ENCODE data around the gene DOCK2. TPM values are rescaled to one million over a fixed set of nuclear protein-coding genes. Genes with fewer than 3 reads are reported as not detected.

The DOCK2 gene
- total RNA-seq: 100 to 1,000 TPM; 318 to 320 TPM

- Mint-ChIP-seq H3K9me3 (ENCODE audit: insufficient read depth) (peaks cover 12% of the 10 kb centered on the region), H3K27ac (peak within 1 kb of the TSS; percentile 93), H3K27me3 (ENCODE audit: low read depth) (peaks cover 4% of the 10 kb centered on the region), H3K36me3 (ENCODE audit: low read depth) (peaks cover 48% of the 10 kb centered on the region), H3K4me1 (ENCODE audit: low read depth) (peaks cover 53% of the 10 kb centered on the region), H3K4me3 (peak within 1 kb of the TSS; percentile 83)
- CTCF ChIA-PET: interaction anchor here (0.8 to 1.4 kb wide), 6 partner anchors 9 to 56 kb away, joined by 3 to 7 read pairs (median 5); no protein-coding TSS in a partner anchor
- DNase-seq (peak; percentile 87), ATAC-seq (peak; percentile 83)
- POLR2A ChIA-PET: interaction anchor here (0.7 to 3.2 kb wide), 15 partner anchors 10 to 167 kb away, joined by 3 to 40 read pairs (median 5); partner anchors contain the start of gene SPDL1
Observed at GRCh38 chr5:169637085-169637548, at the start of gene DOCK2. TSS of gene DOCK2 (plus strand) at chr5:169637275. CDS start at chr5:169637327, 52 bp downstream.

GRCh38 chr5:169590602-169591001 is 46.5 kb upstream of the DOCK2 start:
- no peak for DNase-seq
- no peaks in the 10 kb centered on the region for H3K27me3 Mint-ChIP-seq (ENCODE audit: low read depth)
- no peak overlapping the region for H3K27ac Mint-ChIP-seq
- ChIA-PET POLR2A (no interaction called here), CTCF (no interaction called here)
- peaks cover 14% of the 10 kb centered on the region for H3K4me1 Mint-ChIP-seq (ENCODE audit: low read depth)
- ATAC-seq: no peak
- H3K9me3 Mint-ChIP-seq (ENCODE audit: insufficient read depth): no peaks in the 10 kb centered on the region
- H3K36me3 Mint-ChIP-seq (ENCODE audit: low read depth): peaks cover 59% of the 10 kb centered on the region
- no peak overlapping the region for H3K4me3 Mint-ChIP-seq

GRCh38 chr5:169591636-169592035 is 45.4 kb upstream of the DOCK2 start:
- Mint-ChIP-seq H3K4me3 (no peak overlapping the region), H3K27ac (no peak overlapping the region), H3K36me3 (ENCODE audit: low read depth) (peaks cover 62% of the 10 kb centered on the region), H3K4me1 (ENCODE audit: low read depth) (peaks cover 5% of the 10 kb centered on the region), H3K27me3 (ENCODE audit: low read depth) (no peaks in the 10 kb centered on the region), H3K9me3 (ENCODE audit: insufficient read depth) (no peaks in the 10 kb centered on the region)
- POLR2A ChIA-PET: interaction anchor here (0.9 kb wide), 1 partner anchor 8 kb away, joined by 5 read pairs; the partner anchor contains the start of gene SPDL1
- CTCF ChIA-PET: no interaction called here
- DNase-seq (no peak), ATAC-seq (no peak)

DNA sequence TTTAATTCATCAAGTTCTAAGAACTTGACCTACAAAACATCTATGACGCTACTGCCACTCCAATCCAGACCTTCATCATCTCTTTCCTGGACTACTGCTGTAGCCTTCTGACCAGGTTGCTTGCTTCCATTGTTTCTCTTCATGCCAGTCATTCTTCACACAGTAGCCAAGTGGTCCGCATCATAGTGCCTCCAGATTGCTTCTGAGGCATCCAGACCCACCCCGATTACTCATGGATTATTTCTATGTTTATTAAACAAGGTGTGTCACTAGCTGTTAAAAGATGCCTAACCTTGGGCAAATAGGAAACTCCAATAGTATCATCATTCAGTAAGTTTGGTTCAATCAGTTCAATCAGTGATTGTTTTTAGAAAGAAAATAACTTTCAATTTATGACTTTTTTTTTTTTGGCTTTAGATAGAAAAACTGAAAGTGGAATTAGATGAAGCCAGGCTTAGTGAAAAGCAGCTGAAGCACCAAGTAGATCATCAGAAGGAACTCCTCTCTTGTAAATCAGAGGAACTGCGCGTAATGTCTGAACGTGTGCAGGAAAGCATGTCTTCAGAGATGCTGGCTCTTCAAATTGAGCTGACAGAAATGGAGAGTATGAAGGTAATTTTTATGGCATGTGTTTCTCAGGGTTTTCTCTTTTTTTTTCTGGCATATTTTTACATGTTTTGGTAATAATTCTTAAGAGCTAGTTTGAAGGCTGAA is 44.0 kb upstream of the DOCK2 start:
- peaks cover 71% of the 10 kb centered on the region for H3K36me3 Mint-ChIP-seq (ENCODE audit: low read depth)
- DNase-seq: no peak
- no peak for ATAC-seq
- H3K9me3 Mint-ChIP-seq (ENCODE audit: insufficient read depth): no peaks in the 10 kb centered on the region
- ChIA-PET POLR2A (no interaction called here), CTCF (no interaction called here)
- no peak overlapping the region for H3K27ac Mint-ChIP-seq
- H3K4me3 Mint-ChIP-seq: no peak overlapping the region
- no peaks in the 10 kb centered on the region for H3K27me3 Mint-ChIP-seq (ENCODE audit: low read depth)
- H3K4me1 Mint-ChIP-seq (ENCODE audit: low read depth): no peaks in the 10 kb centered on the region

DNA sequence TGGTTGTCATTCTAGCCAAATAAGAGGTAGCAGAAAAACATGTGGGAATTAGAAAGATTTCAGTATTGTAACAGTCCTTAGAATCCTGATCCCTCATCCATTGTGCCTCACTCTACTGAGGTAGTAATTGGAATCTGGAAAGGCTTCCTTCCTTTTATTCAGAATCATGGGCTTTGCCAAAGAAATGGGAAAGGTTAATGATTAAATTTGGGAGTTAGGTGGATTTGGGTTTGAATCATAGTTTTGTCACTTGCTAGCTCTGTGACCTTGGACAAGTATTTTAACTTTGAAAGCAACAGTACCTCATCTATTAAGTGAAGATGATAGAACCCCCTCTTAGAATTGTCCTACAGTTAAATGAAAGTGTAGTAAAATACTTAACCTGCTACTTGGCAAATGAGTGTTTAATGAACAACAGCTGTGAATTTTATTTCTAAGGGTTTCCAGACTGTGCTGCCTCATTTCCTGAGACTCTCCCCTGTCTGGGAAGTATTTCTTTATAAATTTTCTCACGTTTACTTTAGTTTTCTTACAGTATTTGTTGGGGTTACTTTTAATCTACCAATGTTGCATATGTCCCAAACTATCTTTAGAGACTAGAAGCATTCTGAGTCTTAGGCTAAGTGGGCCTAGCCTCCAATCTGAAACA is 41.8 kb upstream of the DOCK2 start:
- H3K4me3 Mint-ChIP-seq: no peak overlapping the region
- POLR2A ChIA-PET: interaction anchor here (2.0 kb wide), 1 partner anchor 12 kb away, joined by 7 read pairs; the partner anchor contains the start of gene SPDL1
- no peak overlapping the region for H3K27ac Mint-ChIP-seq
- DNase-seq: no peak
- no peak for ATAC-seq
- no peaks in the 10 kb centered on the region for H3K27me3 Mint-ChIP-seq (ENCODE audit: low read depth)
- H3K36me3 Mint-ChIP-seq (ENCODE audit: low read depth): peaks cover 70% of the 10 kb centered on the region
- CTCF ChIA-PET: interaction anchor here (1.0 kb wide), 1 partner anchor 14 kb away, joined by 4 read pairs; no protein-coding TSS in a partner anchor
- H3K4me1 Mint-ChIP-seq (ENCODE audit: low read depth): no peaks in the 10 kb centered on the region
- no peaks in the 10 kb centered on the region for H3K9me3 Mint-ChIP-seq (ENCODE audit: insufficient read depth)

- no peaks in the 10 kb centered on the region for H3K9me3 Mint-ChIP-seq (ENCODE audit: insufficient read depth)
- H3K4me1 Mint-ChIP-seq (ENCODE audit: low read depth): no peaks in the 10 kb centered on the region
- ChIA-PET CTCF (no interaction called here), POLR2A (no interaction called here)
- ATAC-seq (no peak), DNase-seq (no peak)
- peaks cover 65% of the 10 kb centered on the region for H3K36me3 Mint-ChIP-seq (ENCODE audit: low read depth)
- no peaks in the 10 kb centered on the region for H3K27me3 Mint-ChIP-seq (ENCODE audit: low read depth)
- no peak overlapping the region for H3K4me3 Mint-ChIP-seq
- no peak overlapping the region for H3K27ac Mint-ChIP-seq
Observed at GRCh38 chr5:169599451-169599850, 37.6 kb upstream of the DOCK2 start.

DNA sequence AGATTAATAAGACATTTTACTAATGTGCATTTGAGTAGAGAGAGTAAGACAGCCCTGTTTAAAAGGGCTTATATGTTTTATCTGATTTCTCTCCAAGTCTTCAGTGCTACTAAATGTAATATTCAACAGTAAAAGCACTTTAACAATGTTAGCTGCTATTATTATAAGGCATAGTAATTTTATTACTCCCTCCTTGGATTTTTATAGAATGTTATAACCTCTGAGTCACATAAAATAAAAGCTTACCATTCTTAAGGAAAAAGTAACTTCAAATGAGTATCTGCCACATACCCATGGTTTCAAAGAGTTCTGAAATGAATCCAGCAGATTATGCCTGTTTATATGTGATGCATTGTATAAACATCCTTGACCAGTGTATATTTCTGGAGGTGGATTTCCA is 34.5 kb upstream of the DOCK2 start:
- Mint-ChIP-seq H3K4me3 (no peak overlapping the region), H3K36me3 (ENCODE audit: low read depth) (peaks cover 56% of the 10 kb centered on the region), H3K27ac (no peak overlapping the region), H3K27me3 (ENCODE audit: low read depth) (peaks cover 4% of the 10 kb centered on the region), H3K4me1 (ENCODE audit: low read depth) (no peaks in the 10 kb centered on the region), H3K9me3 (ENCODE audit: insufficient read depth) (no peaks in the 10 kb centered on the region)
- ATAC-seq (no peak), DNase-seq (no peak)
- POLR2A ChIA-PET: no interaction called here
- CTCF ChIA-PET: no interaction called here

DNA sequence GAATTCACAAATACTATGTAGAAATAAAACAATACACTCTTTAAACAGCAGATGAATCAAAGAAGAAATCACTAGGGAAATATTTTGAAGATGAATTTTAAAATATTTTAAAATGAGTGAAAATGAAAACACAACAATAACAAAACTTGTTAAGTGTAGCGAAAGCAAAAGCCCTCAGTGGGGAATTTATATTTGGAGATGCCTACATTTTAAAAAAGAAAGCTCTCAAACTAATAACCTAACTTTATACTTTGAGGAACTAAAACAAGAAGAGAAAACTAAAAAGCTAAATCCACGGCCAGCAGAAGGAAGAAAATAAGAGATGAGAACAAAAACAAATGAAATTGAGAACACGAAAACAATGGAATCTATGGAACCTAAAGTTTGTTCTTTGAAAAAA is 30.8 kb upstream of the DOCK2 start:
- Mint-ChIP-seq H3K27ac (no peak overlapping the region), H3K36me3 (ENCODE audit: low read depth) (peaks cover 29% of the 10 kb centered on the region), H3K27me3 (ENCODE audit: low read depth) (peaks cover 17% of the 10 kb centered on the region), H3K4me1 (ENCODE audit: low read depth) (no peaks in the 10 kb centered on the region), H3K9me3 (ENCODE audit: insufficient read depth) (peaks cover 4% of the 10 kb centered on the region), H3K4me3 (no peak overlapping the region)
- DNase-seq (no peak), ATAC-seq (no peak)
- ChIA-PET POLR2A (no interaction called here), CTCF (no interaction called here)

- peaks cover 4% of the 10 kb centered on the region for H3K9me3 Mint-ChIP-seq (ENCODE audit: insufficient read depth)
- ChIA-PET POLR2A (no interaction called here), CTCF (no interaction called here)
- H3K4me3 Mint-ChIP-seq: no peak overlapping the region
- H3K36me3 Mint-ChIP-seq (ENCODE audit: low read depth): peaks cover 19% of the 10 kb centered on the region
- no peaks in the 10 kb centered on the region for H3K4me1 Mint-ChIP-seq (ENCODE audit: low read depth)
- no peak overlapping the region for H3K27ac Mint-ChIP-seq
- DNase-seq (no peak), ATAC-seq (no peak)
- peaks cover 30% of the 10 kb centered on the region for H3K27me3 Mint-ChIP-seq (ENCODE audit: low read depth)
Observed at GRCh38 chr5:169607882-169608281, 29.2 kb upstream of the DOCK2 start.

- H3K9me3 Mint-ChIP-seq (ENCODE audit: insufficient read depth): peaks cover 4% of the 10 kb centered on the region
- ChIA-PET POLR2A (no interaction called here), CTCF (no interaction called here)
- no peak for ATAC-seq
- peaks cover 10% of the 10 kb centered on the region for H3K36me3 Mint-ChIP-seq (ENCODE audit: low read depth)
- H3K27me3 Mint-ChIP-seq (ENCODE audit: low read depth): peaks cover 39% of the 10 kb centered on the region
- H3K27ac Mint-ChIP-seq: no peak overlapping the region
- no peaks in the 10 kb centered on the region for H3K4me1 Mint-ChIP-seq (ENCODE audit: low read depth)
- no peak overlapping the region for H3K4me3 Mint-ChIP-seq
- no peak for DNase-seq
Observed at GRCh38 chr5:169609716-169610115, 27.4 kb upstream of the DOCK2 start.

DNA sequence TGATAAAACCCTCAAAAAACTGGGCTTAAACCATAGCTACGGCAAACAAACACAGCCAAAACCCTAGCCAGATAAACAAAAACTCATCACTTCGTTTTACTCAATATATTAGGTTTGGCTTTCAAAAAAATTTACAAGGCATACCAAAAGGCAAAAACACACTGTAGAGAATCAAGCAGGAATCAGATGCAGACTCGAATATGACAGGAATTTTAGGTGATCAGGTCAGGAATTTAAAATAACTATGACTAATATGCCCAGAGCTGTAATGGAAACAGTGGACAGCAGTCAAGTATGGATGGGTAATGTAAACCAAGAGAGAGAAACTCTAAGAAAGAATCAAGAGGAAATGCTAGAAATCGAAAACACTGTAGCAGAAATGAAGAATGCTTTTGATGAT is 26.5 kb upstream of the DOCK2 start:
- no peak overlapping the region for H3K27ac Mint-ChIP-seq
- no peak overlapping the region for H3K4me3 Mint-ChIP-seq
- ATAC-seq: no peak
- ChIA-PET CTCF (interaction anchor here (0.7 kb wide), 1 partner anchor 1157 kb away, joined by 6 read pairs; no protein-coding TSS in a partner anchor), POLR2A (interaction anchor here (0.7 kb wide), 1 partner anchor 46 kb away, joined by 3 read pairs; no protein-coding TSS in a partner anchor)
- H3K4me1 Mint-ChIP-seq (ENCODE audit: low read depth): no peaks in the 10 kb centered on the region
- peaks cover 5% of the 10 kb centered on the region for H3K36me3 Mint-ChIP-seq (ENCODE audit: low read depth)
- H3K9me3 Mint-ChIP-seq (ENCODE audit: insufficient read depth): peaks cover 4% of the 10 kb centered on the region
- no peak for DNase-seq
- H3K27me3 Mint-ChIP-seq (ENCODE audit: low read depth): peaks cover 40% of the 10 kb centered on the region

DNA sequence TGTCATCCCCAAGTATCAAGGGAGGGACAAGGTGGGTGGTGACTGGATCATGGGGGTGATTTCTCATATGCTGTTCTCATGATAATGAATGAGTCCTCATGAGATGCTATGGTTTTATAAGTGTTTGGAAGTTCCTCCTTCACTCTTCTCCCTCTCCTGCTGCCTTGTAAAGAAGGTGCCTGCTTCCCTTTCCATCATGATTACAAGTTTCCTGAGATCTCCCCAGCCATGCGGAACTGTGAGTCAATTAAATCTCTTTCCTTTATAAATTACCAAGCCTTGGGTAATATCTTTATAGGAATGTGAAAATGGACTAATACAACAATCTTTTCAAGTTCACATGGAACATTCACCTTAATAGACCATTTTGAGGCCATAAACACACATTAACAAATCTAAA is 21.5 kb upstream of the DOCK2 start:
- DNase-seq: no peak
- ATAC-seq: no peak
- CTCF ChIA-PET: no interaction called here
- peaks cover 44% of the 10 kb centered on the region for H3K27me3 Mint-ChIP-seq (ENCODE audit: low read depth)
- H3K9me3 Mint-ChIP-seq (ENCODE audit: insufficient read depth): peaks cover 4% of the 10 kb centered on the region
- H3K4me1 Mint-ChIP-seq (ENCODE audit: low read depth): no peaks in the 10 kb centered on the region
- H3K4me3 Mint-ChIP-seq: no peak overlapping the region
- H3K27ac Mint-ChIP-seq: no peak overlapping the region
- POLR2A ChIA-PET: no interaction called here
- no peaks in the 10 kb centered on the region for H3K36me3 Mint-ChIP-seq (ENCODE audit: low read depth)
